Neural progenitor cell (in vitro differentiated cells): ENCODE measurements around the gene MRPS17. TPM values are rescaled to one million over a fixed set of nuclear protein-coding genes. Genes with fewer than 3 reads are reported as not detected.

ENCODE experiments used
- DNase-seq: peaks from one replicate; pipeline ENCODE4 v3.0.0-alpha.2; 2016; ENCODE audit warnings: low spot score
- H2AFZ ChIP-seq: fragments of 200-600 bp; sonication (generic); replicated peaks from 2 replicates; pipeline ENCODE4 v1.6.1; 2016; ENCODE audit warnings: antibody characterized with exemption
- H3F3A ChIP-seq: fragments of 200-600 bp; sonication (generic); 2 replicates; pipeline ENCODE4 v1.6.1; 2016; ENCODE audit warnings: antibody characterized with exemption, low read depth
- H3K27ac ChIP-seq: fragments of 200-600 bp; sonication (generic); 2 replicates; pipeline ENCODE4 v1.5.1; 2016; ENCODE audit warnings: mild to moderate bottlenecking
- H3K27me3 ChIP-seq: fragments of 200-600 bp; sonication (generic); 2 replicates; pipeline ENCODE4 v1.6.1; 2016; ENCODE audit warnings: mild to moderate bottlenecking, moderate library complexity
- H3K36me3 ChIP-seq: fragments of 200-600 bp; sonication (generic); 2 replicates; pipeline ENCODE4 v1.5.1; 2016
- H3K4me1 ChIP-seq: fragments of 200-600 bp; sonication (generic); 2 replicates; pipeline ENCODE4 v1.6.1; 2016; ENCODE audit warnings: mixed run types
- H3K4me2 ChIP-seq: fragments of 200-600 bp; sonication (generic); 2 replicates; pipeline ENCODE4 v1.6.1; 2016
- H3K4me3 ChIP-seq: fragments of 200-600 bp; sonication (generic); 2 replicates; pipeline ENCODE4 v1.5.1; 2016
- H3K79me2 ChIP-seq: fragments of 200-600 bp; sonication (generic); 2 replicates; pipeline ENCODE4 v1.6.1; 2016; ENCODE audit warnings: low read depth
- H3K9ac ChIP-seq: fragments of 200-600 bp; sonication (generic); 2 replicates; pipeline ENCODE4 v1.6.1; 2016
- H3K9me3 ChIP-seq: fragments of 200-600 bp; sonication (generic); 2 replicates; pipeline ENCODE4 v1.5.1; 2016; ENCODE audit warnings: low read depth
- H4K20me1 ChIP-seq: fragments of 200-600 bp; sonication (generic); 2 replicates; pipeline ENCODE4 v1.6.1; 2016; ENCODE audit warnings: low read depth
- H3K27ac Mint-ChIP-seq: 3 replicates; pipeline ENCODE4 v1.8.0; 2021; ENCODE audit warnings: mixed read lengths
- H3K27me3 Mint-ChIP-seq: 2 replicates; pipeline ENCODE4 v1.8.0; 2022; ENCODE audit warnings: low read depth, mild to moderate bottlenecking, inconsistent platforms, moderate library complexity, mixed read lengths; ENCODE audit not compliant: insufficient read depth
- H3K36me3 Mint-ChIP-seq: 3 replicates; pipeline ENCODE4 v1.8.0; 2021; ENCODE audit warnings: mixed read lengths
- H3K4me1 Mint-ChIP-seq: 3 replicates; pipeline ENCODE4 v1.8.0; 2021; ENCODE audit warnings: mixed read lengths
- H3K4me3 Mint-ChIP-seq: 3 replicates; pipeline ENCODE4 v1.8.0; 2021; ENCODE audit warnings: mild to moderate bottlenecking, moderate library complexity, mixed read lengths
- H3K9me3 Mint-ChIP-seq: 3 replicates; pipeline ENCODE4 v1.8.0; 2020; ENCODE audit warnings: mixed read lengths
- CTCF ChIP-seq: fragments of 200-600 bp; sonication (generic); IDR thresholded peaks from 2 replicates; pipeline ENCODE4 v1.5.1; 2017; ENCODE audit warnings: antibody characterized with exemption, mild to moderate bottlenecking
- EZH2 ChIP-seq: fragments of 200-600 bp; sonication (generic); IDR thresholded peaks from 2 replicates; pipeline ENCODE4 v1.6.1; 2017; ENCODE audit warnings: antibody characterized with exemption, mild to moderate bottlenecking, moderate library complexity
- EZH2phosphoT487 ChIP-seq: fragments of 200-600 bp; sonication (generic); IDR thresholded peaks from 2 replicates; pipeline ENCODE4 v1.6.1; 2017; ENCODE audit warnings: antibody characterized with exemption
- total RNA-seq: library from RNA; depleted of rRNA; stranded (reverse); fragments of >200 nt; gene quantifications from 2 replicates; pipeline ENCODE4 v1.2.3, GENCODE V29; 2015; ENCODE audit warnings: low replicate concordance

MRPS17 gene
- total RNA-seq, 1 donor from 2014 or later: 15.3 TPM

GRCh38 chr7:55917771-55918170, 33.9 kb upstream of the MRPS17 start:
- TF ChIP-seq EZH2 (no peak), CTCF (no peak), EZH2phosphoT487 (no peak)

GRCh38 chr7:55928006-55928767, 23.5 kb upstream of the MRPS17 start:
- Mint-ChIP-seq H3K27ac (no peak overlapping the region), H3K4me1 (no peaks in the 10 kb centered on the region), H3K9me3 (no peaks in the 10 kb centered on the region), H3K4me3 (no peak overlapping the region), H3K36me3 (peaks cover 15% of the 10 kb centered on the region), H3K27me3 (no peaks in the 10 kb centered on the region)
- DNase-seq: no peak
- Histone ChIP-seq H3K27ac (no peak overlapping the region), H3K9me3 (no peaks in the 10 kb centered on the region), H3K4me2 (no peak overlapping the region), H3K4me3 (no peak overlapping the region), H3K4me1 (no peaks in the 10 kb centered on the region), H4K20me1 (no peaks in the 10 kb centered on the region), H3K36me3 (no peaks in the 10 kb centered on the region), H3K27me3 (no peaks in the 10 kb centered on the region), H3K9ac (no peak overlapping the region), H2AFZ (no peak overlapping the region), H3K79me2 (no peaks in the 10 kb centered on the region), H3F3A (no peaks in the 10 kb centered on the region)
- TF ChIP-seq CTCF (no peak), EZH2 (no peak), EZH2phosphoT487 (no peak)

More at GRCh38 chr7:55917771-55918170, 33.9 kb upstream of the MRPS17 start:
- Histone ChIP-seq H3K9me3 (no peaks in the 10 kb centered on the region), H3K4me2 (no peak overlapping the region), H2AFZ (no peak overlapping the region), H3F3A (no peaks in the 10 kb centered on the region), H4K20me1 (no peaks in the 10 kb centered on the region), H3K4me1 (no peaks in the 10 kb centered on the region), H3K4me3 (no peak overlapping the region), H3K27me3 (no peaks in the 10 kb centered on the region), H3K27ac (no peak overlapping the region), H3K79me2 (no peaks in the 10 kb centered on the region), H3K36me3 (no peaks in the 10 kb centered on the region), H3K9ac (no peak overlapping the region)
- peaks cover 31% of the 10 kb centered on the region for H3K36me3 Mint-ChIP-seq
- no peak overlapping the region for H3K27ac Mint-ChIP-seq
- H3K27me3 Mint-ChIP-seq: no peaks in the 10 kb centered on the region
- H3K4me1 Mint-ChIP-seq: no peaks in the 10 kb centered on the region
- no peaks in the 10 kb centered on the region for H3K9me3 Mint-ChIP-seq
- DNase-seq: no peak
- H3K4me3 Mint-ChIP-seq: no peak overlapping the region

- Mint-ChIP-seq H3K27me3 (peaks cover 2% of the 10 kb centered on the region), H3K9me3 (peaks cover 13% of the 10 kb centered on the region), H3K36me3 (peaks cover 19% of the 10 kb centered on the region), H3K4me1 (no peaks in the 10 kb centered on the region), H3K4me3 (no peak overlapping the region), H3K27ac (no peak overlapping the region)
- no peaks in the 10 kb centered on the region for H4K20me1 ChIP-seq
- H3K36me3 ChIP-seq: no peaks in the 10 kb centered on the region
- DNase-seq: no peak
- H3K9me3 ChIP-seq: no peaks in the 10 kb centered on the region
- H3K4me3 ChIP-seq: no peak overlapping the region
- no peaks in the 10 kb centered on the region for H3K4me1 ChIP-seq
- H3K27ac ChIP-seq: no peak overlapping the region
- H3K9ac ChIP-seq: no peak overlapping the region
- TF ChIP-seq EZH2 (no peak), CTCF (no peak), EZH2phosphoT487 (no peak)
- no peak overlapping the region for H2AFZ ChIP-seq
- H3K79me2 ChIP-seq: no peaks in the 10 kb centered on the region
- H3K4me2 ChIP-seq: no peak overlapping the region
- H3K27me3 ChIP-seq: no peaks in the 10 kb centered on the region
- H3F3A ChIP-seq: no peaks in the 10 kb centered on the region
Measured at GRCh38 chr7:55931421-55932151, 20.1 kb upstream of the MRPS17 start.
